HL-60/S4 treated with phorbol 12-myristate 13-acetate at 8.2 ng/mL for 4 days and 3 days (cell line): Measurements from ENCODE around the gene CREB3L1.

Experiments
- in situ Hi-C: fragments of 300-500 bp; cut with MboI; formaldehyde crosslinking; loops from 2 replicates; pipeline ENCODE4 v1.15.0; 2022; ENCODE audit warnings: low sequenced_read_pairs

The CREB3L1 gene

GRCh38 chr11:46315783-46316563, 38.5 kb downstream of the CREB3L1 start:
- in situ Hi-C loops: no loop called here

- in situ Hi-C loops: no loop called here
Measured at GRCh38 chr11:46319074-46319453, 41.6 kb downstream of the CREB3L1 start.

GRCh38 chr11:46321757-46322156, 44.3 kb downstream of the CREB3L1 start:
- in situ Hi-C loops: no loop called here

- in situ Hi-C loops: no loop called here
Measured at GRCh38 chr11:46322759-46323158, 45.3 kb downstream of the CREB3L1 start.

GRCh38 chr11:46326813-46327416, 49.5 kb downstream of the CREB3L1 start:
- in situ Hi-C loops: no loop called here

GRCh38 chr11:46327829-46328228, 50.4 kb downstream of the CREB3L1 start:
- in situ Hi-C loops: no loop called here

- in situ Hi-C loops: no loop called here
Measured at GRCh38 chr11:46330154-46330553, 52.7 kb downstream of the CREB3L1 start.

- in situ Hi-C loops: no loop called here
Measured at GRCh38 chr11:46330563-46331281, 53.3 kb downstream of the CREB3L1 start.

- in situ Hi-C loops: no loop called here
Measured at GRCh38 chr11:46331282-46331984, 54.0 kb downstream of the CREB3L1 start.

- in situ Hi-C loops: no loop called here
Measured at GRCh38 chr11:46332093-46332567, 54.7 kb downstream of the CREB3L1 start.

GRCh38 chr11:46332568-46333393, 55.3 kb downstream of the CREB3L1 start:
- in situ Hi-C loops: no loop called here

GRCh38 chr11:46333394-46333947, 56.0 kb downstream of the CREB3L1 start:
- in situ Hi-C loops: no loop called here

- in situ Hi-C loops: no loop called here
Measured at GRCh38 chr11:46334211-46334610, 56.7 kb downstream of the CREB3L1 start.

- in situ Hi-C loops: no loop called here
Measured at GRCh38 chr11:46335271-46335670, 57.8 kb downstream of the CREB3L1 start.

GRCh38 chr11:46335890-46336562, 58.6 kb downstream of the CREB3L1 start:
- in situ Hi-C loops: no loop called here

GRCh38 chr11:46336563-46337180, 59.2 kb downstream of the CREB3L1 start:
- in situ Hi-C loops: no loop called here

- in situ Hi-C loops: no loop called here
Measured at GRCh38 chr11:46337626-46338345, 60.3 kb downstream of the CREB3L1 start.

- in situ Hi-C loops: no loop called here
Measured at GRCh38 chr11:46338636-46338987, 61.1 kb downstream of the CREB3L1 start.
